ENCODE measurements around the gene STON2.

The STON2 gene

GRCh38 chr14:81331229-81332021, 68.7 kb downstream of the STON2 start:
- DNase-seq, result no peak

- DNase-seq, result no peak
Observed at GRCh38 chr14:81330619-81331122, 69.5 kb downstream of the STON2 start.

- peak; percentile 63 for DNase-seq
Observed at GRCh38 chr14:81329640-81330381, 70.3 kb downstream of the STON2 start.

GRCh38 chr14:81326451-81326850, 73.7 kb downstream of the STON2 start:
- DNase-seq, result no peak

GRCh38 chr14:81324011-81324410, 76.1 kb downstream of the STON2 start:
- DNase-seq, result peak; percentile 73

- no peak for DNase-seq
Observed at GRCh38 chr14:81323093-81323492, 77.0 kb downstream of the STON2 start.

- no peak for DNase-seq
Observed at GRCh38 chr14:81319946-81320345, 80.2 kb downstream of the STON2 start.

GRCh38 chr14:81319314-81319713, 80.8 kb downstream of the STON2 start:
- no peak for DNase-seq

- no peak for DNase-seq
Observed at GRCh38 chr14:81315341-81315740, 84.8 kb downstream of the STON2 start.

GRCh38 chr14:81314443-81315175, 85.5 kb downstream of the STON2 start:
- no peak for DNase-seq

- no peak for DNase-seq
Observed at GRCh38 chr14:81313775-81314429, 86.2 kb downstream of the STON2 start.

GRCh38 chr14:81313200-81313599, 86.9 kb downstream of the STON2 start:
- DNase-seq, result no peak

GRCh38 chr14:81312289-81312876, 87.7 kb downstream of the STON2 start:
- DNase-seq, result no peak

- no peak for DNase-seq
Observed at GRCh38 chr14:81311778-81312177, 88.3 kb downstream of the STON2 start.

- DNase-seq, result no peak
Observed at GRCh38 chr14:81311141-81311540, 89.0 kb downstream of the STON2 start.

- DNase-seq, result no peak
Observed at GRCh38 chr14:81310606-81311005, 89.5 kb downstream of the STON2 start.

- peak; percentile 4 for DNase-seq
Observed at GRCh38 chr14:81309511-81309910, 90.6 kb downstream of the STON2 start.

- DNase-seq, result no peak
Observed at GRCh38 chr14:81305743-81306142, 94.4 kb downstream of the STON2 start.

- DNase-seq, result no peak
Observed at GRCh38 chr14:81305065-81305464, 95.1 kb downstream of the STON2 start.

GRCh38 chr14:81303258-81303935, 96.7 kb downstream of the STON2 start:
- peak; percentile 98 for DNase-seq

GRCh38 chr14:81302638-81303037, 97.5 kb downstream of the STON2 start:
- peak; percentile 68 for DNase-seq

- peak; percentile 14 for DNase-seq
Observed at GRCh38 chr14:81301813-81302212, 98.3 kb downstream of the STON2 start.
